Gastroesophageal sphincter (tissue), 4 donors: ENCODE results near the gene CCL28. TPM values are rescaled to one million over a fixed set of nuclear protein-coding genes. Genes with fewer than 3 reads are reported as not detected.

Experiments used
- ATAC-seq: fragments of 150-250 bp; one replicate; pipeline ENCODE4 v1.9.1; 2016; ENCODE audit warnings: mild to moderate bottlenecking, moderate library complexity
- H3K27ac ChIP-seq, 4 donors: fragments of 200-600 bp; sonication (generic) in 3 of 4; 1 replicate in 3 of 4; 2 replicates in 1 of 4; pipeline ENCODE4 v1.5.1; 2016 to 2019
- H3K27me3 ChIP-seq: fragments of 200-600 bp; sonication (generic); one replicate; pipeline ENCODE4 v1.5.1; 2019
- H3K36me3 ChIP-seq, 2 donors: fragments of 200-600 bp; sonication (generic); one replicate each; pipeline ENCODE4 v1.5.1; 2019; ENCODE audit warnings: control low read depth in 1 of 2
- H3K4me1 ChIP-seq, 3 donors: fragments of 200-600 bp; sonication (generic); 1 replicate in 2 of 3; 2 replicates in 1 of 3; pipeline ENCODE4 v1.5.1; 2016 to 2019; ENCODE audit warnings: control low read depth in 2 of 3
- H3K4me3 ChIP-seq, 2 donors: fragments of 200-600 bp; sonication (generic); one replicate each; pipeline ENCODE4 v1.5.1; 2019; ENCODE audit warnings: mild to moderate bottlenecking in 1 of 2, moderate library complexity in 1 of 2
- H3K9me3 ChIP-seq, 3 donors: fragments of 200-600 bp; sonication (generic); one replicate each; pipeline ENCODE4 v1.5.1; 2017 to 2019; ENCODE audit warnings: control low read depth in 2 of 3
- EP300 ChIP-seq: sonication (generic); formaldehyde crosslinking; IDR thresholded peaks from one replicate; pipeline ENCODE4 v1.6.1; 2017; ENCODE audit warnings: antibody characterized with exemption, mild to moderate bottlenecking
- POLR2A ChIP-seq, 2 donors: fragments of 450-650 bp; IDR thresholded peaks; one replicate each; pipeline ENCODE4 v1.6.1; 2017; ENCODE audit warnings: antibody characterized with exemption in 2 of 2, mild to moderate bottlenecking in 2 of 2, moderate library complexity in 1 of 2
- POLR2AphosphoS5 ChIP-seq: sonication (generic); formaldehyde crosslinking; IDR thresholded peaks from one replicate; pipeline ENCODE4 v1.6.1; 2017; ENCODE audit warnings: antibody characterized with exemption
- WGBS, 2 donors: methylation state at CpG; one replicate each; pipeline ENCODE4 v1.1.5; 2018; ENCODE audit warnings: low coverage in 1 of 2; 5-methylcytosine and 5-hydroxymethylcytosine counted together
- total RNA-seq, 4 donors: library from RNA; depleted of rRNA; stranded (reverse); fragments of >200 nt; gene quantifications; one replicate each; pipeline ENCODE4 v1.1.0, GENCODE V29; 2016
- TF ChIP-seq, protein P1 (sequence below), 4 experiments: fragments of 200-600 bp in 2 of 4; fragments of 450-650 bp in 2 of 4; sonication (generic) in 1 of 4; IDR thresholded peaks; one replicate each; pipeline ENCODE4 v1.5.1; 2017 to 2019; ENCODE audit warnings: antibody characterized with exemption in 4 of 4, mild to moderate bottlenecking in 2 of 4, moderate library complexity in 2 of 4

The CCL28 gene
- total RNA-seq, 4 donors from 2014 or later = 2.6 to 8.6 (median 3.3) TPM

DNA sequence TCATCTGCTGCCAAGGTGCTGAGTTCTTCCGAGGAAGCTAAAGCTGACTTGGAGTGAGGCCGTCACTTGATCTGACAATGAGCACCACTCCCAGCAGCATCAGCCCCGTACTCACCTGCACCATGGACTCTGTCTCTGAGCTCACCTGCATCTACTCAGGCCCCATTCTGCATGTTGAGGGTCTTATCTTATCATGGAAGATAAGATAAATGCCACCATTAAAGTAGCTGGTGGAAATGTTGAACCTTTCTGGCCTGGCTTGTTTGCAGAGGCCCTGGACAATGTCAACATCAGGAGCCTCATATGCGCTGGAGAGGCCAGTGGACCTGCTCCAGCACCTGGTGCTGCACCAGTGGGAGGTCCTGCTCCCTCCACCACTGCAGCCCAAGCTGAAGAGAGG is 64.0 kb downstream of the CCL28 start:
- Histone ChIP-seq H3K4me3 (no peak overlapping the region), H3K4me1 (no peaks in the 10 kb centered on the region), H3K36me3 (no peaks in the 10 kb centered on the region), H3K27me3 (no peaks in the 10 kb centered on the region), H3K27ac (no peak overlapping the region), H3K9me3 (peaks cover 0 to 9% (median 0%) of the 10 kb centered on the region in 3 donors)
- WGBS, 2 donors = 52 to 67% methylated on average over 1 to 3 of the region's 4 CpGs
- no peak for ATAC-seq
- TF ChIP-seq POLR2AphosphoS5 (no peak), EP300 (no peak), POLR2A (IDR thresholded peaks at IDR 0.05) (no peak)
- TF ChIP-seq, protein P1, sequence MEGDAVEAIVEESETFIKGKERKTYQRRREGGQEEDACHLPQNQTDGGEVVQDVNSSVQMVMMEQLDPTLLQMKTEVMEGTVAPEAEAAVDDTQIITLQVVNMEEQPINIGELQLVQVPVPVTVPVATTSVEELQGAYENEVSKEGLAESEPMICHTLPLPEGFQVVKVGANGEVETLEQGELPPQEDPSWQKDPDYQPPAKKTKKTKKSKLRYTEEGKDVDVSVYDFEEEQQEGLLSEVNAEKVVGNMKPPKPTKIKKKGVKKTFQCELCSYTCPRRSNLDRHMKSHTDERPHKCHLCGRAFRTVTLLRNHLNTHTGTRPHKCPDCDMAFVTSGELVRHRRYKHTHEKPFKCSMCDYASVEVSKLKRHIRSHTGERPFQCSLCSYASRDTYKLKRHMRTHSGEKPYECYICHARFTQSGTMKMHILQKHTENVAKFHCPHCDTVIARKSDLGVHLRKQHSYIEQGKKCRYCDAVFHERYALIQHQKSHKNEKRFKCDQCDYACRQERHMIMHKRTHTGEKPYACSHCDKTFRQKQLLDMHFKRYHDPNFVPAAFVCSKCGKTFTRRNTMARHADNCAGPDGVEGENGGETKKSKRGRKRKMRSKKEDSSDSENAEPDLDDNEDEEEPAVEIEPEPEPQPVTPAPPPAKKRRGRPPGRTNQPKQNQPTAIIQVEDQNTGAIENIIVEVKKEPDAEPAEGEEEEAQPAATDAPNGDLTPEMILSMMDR (IDR thresholded peaks at IDR 0.05) = no peak

DNA sequence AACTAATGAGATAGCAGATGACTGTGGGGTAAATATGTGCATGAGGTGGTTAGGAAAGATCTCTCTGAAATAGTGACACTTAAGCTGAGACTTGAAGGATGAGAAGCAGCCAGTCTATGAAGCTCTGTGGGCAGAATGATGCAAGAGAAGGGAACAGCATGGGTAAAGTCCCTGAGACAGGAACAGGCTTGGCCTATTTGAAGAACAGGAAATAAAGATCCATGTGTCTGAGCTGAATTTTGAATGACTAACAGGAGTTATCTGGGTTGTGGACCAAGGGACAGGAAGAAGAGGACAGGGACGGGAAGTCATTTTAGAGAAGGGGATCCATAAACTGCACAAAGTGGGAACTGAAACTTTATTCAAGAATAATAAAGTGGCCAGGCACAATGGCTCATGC is 73.3 kb downstream of the CCL28 start:
- Histone ChIP-seq H3K9me3 (peaks cover 0 to 40% (median 0%) of the 10 kb centered on the region in 3 donors), H3K4me1 (no peaks in the 10 kb centered on the region), H3K27me3 (no peaks in the 10 kb centered on the region), H3K4me3 (no peak overlapping the region), H3K27ac (no peak overlapping the region), H3K36me3 (no peaks in the 10 kb centered on the region)
- WGBS, 2 donors = 69 to 85% methylated on average over 1 of the region's 1 CpG
- ATAC-seq = no peak
- TF ChIP-seq POLR2AphosphoS5 (no peak), EP300 (no peak), POLR2A (IDR thresholded peaks at IDR 0.05) (no peak)
- TF ChIP-seq, protein P1 (IDR thresholded peaks at IDR 0.05) = no peak

DNA sequence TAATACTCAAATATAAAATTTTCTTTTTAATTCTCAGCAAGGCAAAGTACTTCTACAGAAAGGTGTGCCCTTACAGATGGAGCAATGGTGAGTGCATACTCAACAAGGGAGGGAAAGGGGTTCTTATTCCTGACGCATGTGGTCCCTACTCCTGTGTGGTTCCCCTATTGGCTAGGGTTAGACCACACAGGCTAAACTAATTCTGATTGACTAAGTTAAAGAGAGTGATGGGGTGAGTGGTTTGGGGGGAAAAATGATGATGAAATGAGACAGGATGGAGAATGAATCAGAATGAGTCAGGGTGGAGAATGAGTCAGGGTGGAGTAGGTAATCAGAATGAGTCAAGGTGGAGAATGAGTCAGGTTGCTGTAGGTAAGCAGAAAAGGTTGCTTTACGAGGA is 76.0 kb downstream of the CCL28 start:
- no peaks in the 10 kb centered on the region for H3K27me3 ChIP-seq
- ATAC-seq = no peak
- no peak for TF ChIP-seq POLR2A (IDR thresholded peaks at IDR 0.05)
- TF ChIP-seq, protein P1 (IDR thresholded peaks at IDR 0.05) = no peak
- TF ChIP-seq POLR2AphosphoS5 = no peak
- TF ChIP-seq EP300 = no peak
- H3K36me3 ChIP-seq = no peaks in the 10 kb centered on the region
- H3K4me3 ChIP-seq = no peak overlapping the region
- H3K27ac ChIP-seq = no peak overlapping the region
- H3K9me3 ChIP-seq = peaks cover 0 to 35% (median 0%) of the 10 kb centered on the region in 3 donors
- 100% methylated on average over 2 of the region's 2 CpGs for WGBS, 2 donors
- H3K4me1 ChIP-seq = no peaks in the 10 kb centered on the region

DNA sequence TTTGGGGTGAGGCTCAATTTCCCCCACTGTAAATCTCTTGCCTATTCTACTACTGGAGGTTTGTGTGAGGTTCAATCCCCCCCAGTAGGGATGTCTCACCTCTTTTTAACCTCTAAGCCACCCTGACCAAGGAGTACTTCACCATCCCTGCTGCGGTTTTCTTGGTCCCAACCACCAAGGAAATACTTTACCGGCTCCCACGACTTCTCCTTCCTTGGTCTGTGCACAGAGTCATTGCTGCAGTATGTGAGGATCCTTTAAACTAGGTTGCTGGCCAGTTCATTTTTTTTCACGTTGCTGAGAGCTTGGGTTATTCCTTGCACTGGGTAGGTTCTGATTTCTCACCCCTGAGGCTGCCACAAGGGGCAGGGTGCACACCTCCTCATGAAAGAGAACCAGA is 76.5 kb downstream of the CCL28 start:
- no peak for TF ChIP-seq EP300
- Histone ChIP-seq H3K4me1 (no peaks in the 10 kb centered on the region), H3K4me3 (no peak overlapping the region), H3K27ac (no peak overlapping the region), H3K36me3 (no peaks in the 10 kb centered on the region), H3K9me3 (peaks cover 0 to 30% (median 0%) of the 10 kb centered on the region in 3 donors), H3K27me3 (no peaks in the 10 kb centered on the region)
- no peak for ATAC-seq
- 71 to 86% methylated on average over 1 to 3 of the region's 4 CpGs for WGBS, 2 donors

DNA sequence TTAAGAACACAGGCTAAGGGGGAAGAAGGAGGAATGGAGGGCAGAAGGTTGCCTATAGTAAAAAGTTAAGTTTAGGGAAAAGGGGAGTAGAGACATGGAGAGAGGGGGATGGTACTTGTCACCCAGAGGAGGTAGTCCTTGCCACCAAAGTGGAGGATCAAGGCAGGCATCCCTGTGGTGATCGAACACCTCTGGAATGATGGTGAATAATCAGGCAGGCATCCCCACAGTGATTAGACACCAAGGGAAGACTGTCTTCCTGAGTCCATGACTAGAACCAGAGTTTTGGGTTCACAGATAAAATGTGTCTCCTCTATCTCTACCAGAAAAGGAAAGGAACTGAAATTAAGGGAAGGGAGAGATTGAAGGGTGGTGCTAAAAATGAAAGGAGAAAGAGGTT is 79.8 kb downstream of the CCL28 start:
- no peaks in the 10 kb centered on the region for H3K4me1 ChIP-seq
- 89% methylated on average over 1 of the region's 1 CpG; no CpG with 5 or more reads in 1 of the 2 donors for WGBS, 2 donors
- ATAC-seq = no peak
- no peak overlapping the region for H3K27ac ChIP-seq
- no peaks in the 10 kb centered on the region for H3K27me3 ChIP-seq
- no peak overlapping the region for H3K4me3 ChIP-seq
- H3K9me3 ChIP-seq = peaks cover 0 to 27% (median 0%) of the 10 kb centered on the region in 3 donors
- TF ChIP-seq, protein P1 (IDR thresholded peaks at IDR 0.05) = no peak
- no peak for TF ChIP-seq POLR2A (IDR thresholded peaks at IDR 0.05)
- TF ChIP-seq EP300 = no peak
- no peak for TF ChIP-seq POLR2AphosphoS5
- no peaks in the 10 kb centered on the region for H3K36me3 ChIP-seq

Other genes with a start within 250 kb of the CCL28 start
- 1 to 10 TPM in 2 of 4 donors, under 1 TPM in 2; 0.94 to 1.9 (median 1.2) TPM for gene NIM1K, start 220.2 kb downstream of the CCL28 start, total RNA-seq
- 10 to 100 TPM; 12.2 to 22.6 (median 14.9) TPM for gene HMGCS1, start 99.0 kb downstream of the CCL28 start, total RNA-seq
- 10 to 100 TPM in 3 of 4 donors, 1 to 10 TPM in 1; 9.6 to 13.0 (median 11.2) TPM for gene TMEM267, start 71.5 kb upstream of the CCL28 start, total RNA-seq
- 1 to 10 TPM in 2 of 4 donors, under 1 TPM in 2; 0.31 to 1.2 (median 0.91) TPM for gene C5orf34, start 102.8 kb upstream of the CCL28 start, total RNA-seq
- gene PAIP1, start 144.7 kb upstream of the CCL28 start, total RNA-seq = 100 to 1,000 TPM in 2 of 4 donors, 10 to 100 TPM in 2; 86.3 to 127 (median 107) TPM
- 10 to 100 TPM; 52.0 to 91.1 (median 74.3) TPM for gene NNT, start 190.8 kb upstream of the CCL28 start, total RNA-seq